NCI-H1092 treated with DMSO at 0.1 percent for 48 hours (cell line): ENCODE results near the gene ARHGEF11.

ENCODE experiments used
- DNase-seq: peaks from one replicate; lab custom pipeline; 2025; lab: John Stamatoyannopoulos, UW

Gene ARHGEF11

DNA sequence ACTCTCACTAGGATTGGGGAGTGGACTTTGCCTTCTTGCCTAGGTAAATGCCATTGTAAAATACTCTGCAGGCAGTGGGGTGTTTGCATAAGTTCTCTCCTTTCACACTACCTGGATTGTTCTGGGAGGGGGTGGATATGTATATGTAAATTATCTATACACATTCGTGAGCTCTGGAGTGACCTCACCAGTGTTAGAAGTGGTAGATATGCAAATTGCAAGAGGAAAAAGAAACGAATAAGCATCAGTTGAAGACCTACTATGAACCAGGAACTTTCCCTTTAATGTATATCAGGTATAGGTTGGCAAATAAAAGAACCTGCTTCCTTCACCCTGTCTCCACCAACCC, 1.5 kb upstream of the ARHGEF11 start:
- no peak for DNase-seq

DNA sequence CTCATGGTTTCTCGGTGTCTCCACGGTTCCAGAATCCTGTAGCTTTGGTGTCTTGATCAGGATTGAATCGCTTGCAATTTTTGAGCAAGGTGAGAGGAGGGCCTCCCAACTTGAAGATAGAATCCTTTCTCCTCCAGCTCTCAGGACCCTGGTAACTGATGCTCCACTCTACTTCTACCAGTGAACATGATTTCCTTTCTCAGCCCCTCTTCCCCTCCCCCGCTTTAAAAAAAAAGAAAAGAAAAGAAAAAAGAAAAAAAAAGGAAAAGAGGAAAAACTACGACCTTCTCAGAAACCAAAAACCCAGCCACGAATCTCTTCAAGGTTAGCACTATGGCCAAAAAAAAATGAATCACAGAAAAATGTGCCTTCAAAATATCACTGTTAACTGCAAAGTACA, 1.2 kb downstream of the ARHGEF11 start:
- no peak for DNase-seq

DNA sequence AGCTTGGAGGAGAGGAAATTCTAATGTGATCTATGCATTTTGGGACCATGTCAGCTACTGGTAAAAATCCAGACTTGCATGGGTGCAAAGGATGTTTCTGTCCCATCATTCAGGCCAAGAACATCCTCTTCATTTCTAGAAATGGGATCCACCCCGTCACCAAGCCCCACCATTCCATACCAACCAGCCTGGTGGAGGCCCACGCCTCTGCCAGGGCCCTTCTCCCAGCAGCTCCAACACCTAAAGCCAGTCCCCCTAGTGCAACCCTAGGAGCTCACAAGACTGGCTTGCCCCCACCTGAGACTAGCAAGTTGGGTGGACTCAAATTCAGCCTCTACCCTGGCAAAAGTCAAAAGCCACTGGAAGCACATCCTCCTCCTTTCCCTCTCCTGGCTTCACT, 1.9 kb downstream of the ARHGEF11 start:
- no peak for DNase-seq

DNA sequence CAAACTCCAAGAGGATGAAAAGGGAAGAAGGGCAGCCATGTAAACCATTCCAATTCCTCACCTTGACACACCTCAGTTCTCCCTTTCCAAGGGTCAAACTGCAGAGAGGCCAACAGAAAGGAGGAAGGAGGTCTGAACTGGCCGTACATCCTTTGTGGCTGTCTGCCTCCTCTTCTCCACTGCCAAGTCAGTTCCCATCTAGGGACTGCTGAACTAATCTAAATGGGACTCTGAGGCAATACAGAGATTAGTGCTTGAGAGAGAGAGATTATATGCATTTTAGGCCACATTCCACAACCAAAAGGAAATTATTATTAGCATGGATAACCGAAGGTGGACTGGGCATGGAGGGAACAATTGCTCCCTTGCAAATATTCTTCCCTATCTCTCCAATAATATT, 2.7 kb downstream of the ARHGEF11 start:
- DNase-seq, result no peak

DNA sequence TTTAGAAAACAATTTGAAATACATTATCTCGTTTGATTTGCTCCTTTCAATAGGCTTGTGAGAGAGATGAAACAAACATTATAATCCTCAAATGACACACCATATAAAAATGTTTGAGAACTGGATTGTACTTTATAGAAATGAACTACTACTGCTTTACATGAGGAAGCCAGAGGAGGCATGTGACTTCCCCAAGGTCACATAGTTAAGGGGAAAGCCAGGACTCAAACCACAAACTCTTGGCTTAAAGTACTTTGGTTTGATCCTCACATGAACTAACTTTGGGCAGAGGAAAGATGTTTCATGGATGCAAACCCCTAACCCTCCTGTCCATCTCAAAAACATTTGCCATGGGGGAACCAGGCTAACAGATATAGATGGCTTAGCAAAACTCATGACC, 4.7 kb downstream of the ARHGEF11 start:
- DNase-seq, result no peak

DNA sequence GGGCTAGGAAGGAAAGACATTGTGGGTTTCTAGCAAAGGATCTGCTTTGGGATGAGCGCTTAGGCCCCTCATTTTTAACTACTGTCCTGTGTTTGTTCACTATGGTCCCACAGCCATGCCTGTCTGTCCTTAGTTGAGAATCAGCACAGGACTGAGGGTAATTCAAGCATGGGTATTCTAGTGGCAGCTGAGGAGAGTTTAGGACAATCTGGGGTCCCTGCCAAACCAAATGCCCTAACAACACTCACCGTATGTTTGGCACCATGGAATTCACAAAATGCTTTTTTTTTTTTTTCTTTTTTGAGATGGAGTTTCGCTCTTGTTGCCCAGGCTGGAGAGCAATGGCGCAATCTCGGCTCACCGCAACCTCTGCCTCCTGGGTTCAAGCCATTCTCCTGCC, 10.4 kb downstream of the ARHGEF11 start:
- no peak for DNase-seq

DNA sequence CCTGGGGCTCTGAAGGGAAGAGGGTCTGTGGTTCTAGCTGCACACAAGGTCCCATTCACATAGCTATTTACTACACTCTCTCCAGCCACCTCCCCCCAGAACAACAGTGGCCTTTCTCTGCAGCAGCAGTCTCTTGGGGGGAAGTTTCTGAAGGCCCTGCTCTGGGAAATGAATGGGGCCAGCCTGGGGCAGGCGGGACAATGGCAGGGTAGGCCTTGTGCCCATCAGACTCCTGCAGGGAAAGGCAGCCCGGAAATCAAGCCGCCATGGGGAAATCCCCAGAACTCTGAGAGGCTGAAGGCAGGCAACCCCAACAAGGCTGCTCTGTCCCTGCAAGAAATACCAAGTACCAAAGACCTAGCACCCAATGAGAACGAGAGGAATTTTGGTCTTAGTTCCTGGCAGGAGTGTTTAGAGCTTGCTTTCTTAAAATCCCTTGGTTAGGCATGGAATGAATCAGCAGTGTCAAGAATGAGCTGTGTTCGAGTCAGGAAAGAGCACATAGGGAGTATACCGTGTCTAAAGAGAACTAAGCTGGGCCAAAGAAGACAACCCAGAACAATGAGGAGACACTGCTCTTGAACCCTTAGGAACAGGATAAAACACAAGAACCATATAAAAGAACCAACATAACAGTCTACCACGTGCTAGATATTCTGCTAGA, 11.3 kb downstream of the ARHGEF11 start:
- no peak for DNase-seq

DNA sequence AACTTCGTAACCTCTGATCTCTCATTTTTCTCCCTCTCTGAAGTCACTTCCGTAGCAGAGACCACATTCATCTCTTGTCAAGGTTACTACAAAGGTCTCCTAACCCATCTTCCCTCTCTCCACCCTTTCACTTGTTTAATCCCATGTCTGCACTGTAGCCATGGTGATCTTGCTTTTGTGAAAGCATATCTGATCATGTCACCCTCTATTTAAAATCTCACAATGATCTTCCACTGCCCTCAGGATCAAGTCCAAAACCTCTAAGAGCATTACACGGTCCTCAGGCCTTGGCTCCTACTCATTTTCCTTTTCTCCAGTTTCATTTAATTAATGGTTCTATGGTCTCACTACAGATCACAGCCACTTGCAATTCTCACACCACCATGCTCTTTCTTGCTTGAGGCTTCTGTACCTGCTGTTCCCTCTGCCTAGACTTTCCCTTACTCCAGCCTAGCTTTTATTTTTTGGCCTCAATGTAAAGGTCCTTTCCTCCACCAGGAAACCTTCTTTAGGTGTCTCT, 12.1 kb downstream of the ARHGEF11 start:
- DNase-seq, result no peak

DNA sequence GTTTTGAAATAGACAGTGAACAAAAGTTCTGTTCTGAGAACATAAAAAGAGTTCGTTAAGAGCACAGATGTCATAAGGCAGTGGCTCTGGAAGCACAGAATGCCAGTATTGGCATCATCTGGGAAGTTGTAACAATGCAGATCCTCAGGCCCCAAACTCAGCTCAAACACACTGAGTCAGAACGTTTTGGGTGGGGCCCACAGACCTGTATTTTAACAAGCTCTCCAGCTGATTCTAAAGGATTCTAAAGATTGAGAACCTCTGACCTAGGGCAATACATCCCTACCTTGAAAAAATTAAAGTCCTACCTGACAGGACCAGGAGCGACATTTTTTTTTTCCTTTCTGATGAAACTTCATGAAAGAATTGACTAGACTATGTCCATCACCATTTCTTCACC, 13.2 kb downstream of the ARHGEF11 start:
- DNase-seq, result no peak

DNA sequence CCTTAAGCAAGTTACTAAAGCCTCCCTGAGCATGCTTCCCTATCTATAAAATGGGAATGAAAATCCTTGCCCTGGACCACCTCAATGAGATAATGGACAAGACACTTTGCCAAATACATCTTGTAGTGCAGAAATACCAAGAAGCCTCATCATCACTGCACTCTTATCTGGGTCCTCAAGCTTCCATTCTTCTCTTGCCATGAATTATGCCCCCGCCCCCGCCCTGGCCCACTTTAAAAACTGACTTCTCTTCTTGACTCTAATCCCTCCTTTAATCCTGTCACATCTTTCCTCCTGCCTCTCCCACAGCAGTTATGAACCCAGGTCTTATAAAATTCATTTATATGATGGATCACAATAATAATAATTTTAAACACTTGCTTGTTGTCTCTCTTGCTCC, 14.8 kb downstream of the ARHGEF11 start:
- DNase-seq, result no peak

DNA sequence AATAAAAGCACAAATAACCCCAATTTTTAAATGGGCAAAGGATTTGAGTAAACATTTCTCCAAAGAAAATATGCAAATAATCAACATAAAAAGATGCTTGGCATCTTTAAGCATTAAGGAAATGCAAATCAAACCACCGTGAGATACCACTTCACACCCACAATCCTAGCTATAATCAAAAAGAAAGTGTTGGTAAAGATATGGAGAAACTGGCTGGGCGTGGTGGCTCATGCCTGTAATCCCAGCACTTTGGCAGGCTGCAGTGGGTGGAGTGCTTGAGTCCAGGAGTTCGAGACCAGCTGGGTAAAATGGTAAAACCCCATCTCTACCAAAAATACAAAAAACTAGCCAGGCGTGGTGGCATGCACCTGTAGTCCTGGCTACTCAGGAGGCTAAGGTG, 16.9 kb downstream of the ARHGEF11 start:
- no peak for DNase-seq

DNA sequence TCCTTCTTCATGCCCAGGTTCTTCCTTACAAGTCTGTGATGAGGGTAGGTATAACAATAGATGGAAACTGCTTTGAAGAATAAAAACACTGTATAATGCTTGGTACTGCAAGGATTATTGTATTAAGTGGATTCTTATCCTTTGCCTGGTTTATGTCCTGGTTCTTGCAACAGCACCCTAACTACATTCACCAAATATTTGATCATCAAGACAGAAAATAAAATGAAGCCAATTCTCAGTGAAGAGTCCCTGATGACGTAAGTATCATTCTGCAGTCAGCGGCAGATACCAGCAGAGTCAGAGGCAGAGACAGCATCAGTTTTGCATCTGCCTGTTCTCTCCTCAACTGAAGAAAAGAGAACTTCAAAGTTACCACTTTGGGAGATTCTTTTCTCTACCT, 19.7 kb downstream of the ARHGEF11 start:
- DNase-seq, result no peak

DNA sequence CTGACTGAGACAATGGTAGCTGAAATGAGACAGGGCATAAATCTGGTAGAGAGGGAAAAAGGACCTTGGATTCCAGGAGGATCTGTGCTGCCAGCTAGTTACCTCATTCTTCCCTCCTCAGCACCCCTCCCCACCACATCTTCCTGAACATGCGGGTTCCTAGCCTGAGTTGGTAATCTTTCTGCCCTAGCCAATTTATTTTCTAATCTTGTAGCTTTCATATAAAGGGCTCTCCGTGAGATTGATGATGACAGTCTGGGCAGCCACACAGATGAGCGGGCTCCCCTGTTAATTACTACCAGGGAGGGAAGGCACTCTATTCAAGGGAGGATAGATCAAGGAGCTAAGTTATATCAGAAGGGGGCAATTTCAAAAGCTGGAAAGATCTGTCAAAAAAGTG, 20.2 kb downstream of the ARHGEF11 start:
- no peak for DNase-seq

DNA sequence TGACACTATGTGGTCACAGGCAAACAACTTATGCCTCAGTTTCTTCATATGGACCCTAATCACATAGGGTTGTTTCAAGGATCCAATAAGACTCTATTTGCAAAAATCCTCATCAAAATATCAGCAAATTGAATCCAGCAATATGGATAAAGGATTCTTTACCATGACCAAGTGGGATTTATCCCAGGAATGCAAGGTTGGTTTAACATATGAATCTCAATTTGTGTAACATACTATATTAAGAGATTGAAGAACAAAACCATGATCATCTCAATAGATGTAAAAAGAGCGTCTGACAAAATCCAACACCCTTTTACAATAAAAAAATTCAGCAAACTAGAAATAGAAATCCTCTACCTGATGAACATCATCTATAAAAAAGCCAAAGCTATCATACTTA, 23.9 kb downstream of the ARHGEF11 start:
- DNase-seq, result no peak

DNA sequence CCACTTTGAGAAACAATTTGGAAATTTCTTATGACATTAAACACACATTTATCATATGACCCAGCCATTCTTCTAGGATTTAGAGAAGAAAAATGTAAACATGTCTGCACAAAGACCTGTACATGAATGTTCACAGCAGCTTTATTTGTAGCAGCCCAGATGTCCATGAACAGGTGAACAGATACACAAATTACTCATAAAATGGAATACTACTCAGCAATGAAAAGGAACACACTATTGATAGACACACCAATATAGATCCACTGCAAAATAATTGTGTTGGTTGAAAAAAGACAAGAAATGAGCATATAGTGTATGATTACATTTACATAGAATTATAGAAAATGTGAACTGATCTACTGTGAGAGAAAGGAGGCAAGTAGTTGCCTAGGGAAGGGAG, 26.1 kb downstream of the ARHGEF11 start:
- DNase-seq, result no peak

DNA sequence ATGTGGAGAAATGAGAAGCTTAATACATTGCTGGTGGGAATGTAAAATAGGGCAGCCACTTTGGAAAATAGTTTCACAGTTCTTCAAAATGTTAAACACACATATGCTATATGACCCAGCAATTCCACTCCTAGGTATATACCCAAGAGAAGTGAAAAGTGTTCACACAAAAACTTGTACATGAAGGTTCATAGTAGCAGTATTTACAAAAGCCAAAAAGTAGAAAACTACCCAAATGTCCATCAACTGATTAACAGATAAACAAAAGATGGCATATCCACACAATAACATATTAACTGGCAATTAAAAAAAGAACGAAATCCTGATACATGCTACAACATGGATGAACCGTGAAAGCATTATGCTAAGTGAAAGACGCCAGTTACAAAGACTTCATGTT, 33.7 kb downstream of the ARHGEF11 start:
- DNase-seq, result no peak

DNA sequence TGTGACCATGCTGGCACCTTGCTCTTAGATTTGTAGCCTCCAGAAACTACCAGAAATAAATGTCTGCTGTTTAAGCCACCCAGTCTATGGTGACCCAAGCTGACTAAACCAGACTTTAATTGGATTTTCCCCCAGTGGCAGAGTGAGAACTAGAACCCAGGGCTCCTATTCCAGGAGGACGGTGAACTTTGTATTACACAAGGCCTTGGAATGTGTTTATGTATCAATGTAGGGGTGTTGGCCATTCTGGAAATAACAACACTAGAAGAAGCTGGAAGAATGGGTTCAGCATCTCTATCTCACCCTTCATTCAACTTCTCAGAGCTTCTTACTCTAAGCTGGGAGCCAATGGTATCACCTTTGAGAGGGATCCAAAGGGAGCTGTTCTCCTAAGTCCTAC, 37.0 kb downstream of the ARHGEF11 start:
- DNase-seq, result no peak

DNA sequence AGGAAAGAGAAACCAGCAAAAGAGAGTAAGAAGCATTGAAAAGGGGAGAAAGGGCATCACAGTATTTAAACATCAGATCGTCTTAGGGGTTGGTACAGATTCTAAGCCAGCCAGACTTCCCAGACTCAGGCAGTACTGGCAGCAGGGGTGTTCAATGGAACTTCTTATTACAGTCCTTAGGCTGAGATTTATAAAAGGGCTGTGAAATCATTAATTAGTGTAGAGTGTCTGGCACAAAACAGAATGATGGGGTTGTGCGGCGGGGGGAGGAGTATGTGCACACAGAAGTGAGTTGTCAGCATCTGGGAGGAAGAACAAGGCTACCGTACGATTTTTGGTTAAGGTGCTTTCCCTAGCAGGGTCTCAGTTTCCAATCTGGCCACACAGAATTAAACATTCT, 38.2 kb downstream of the ARHGEF11 start:
- DNase-seq, result no peak

DNA sequence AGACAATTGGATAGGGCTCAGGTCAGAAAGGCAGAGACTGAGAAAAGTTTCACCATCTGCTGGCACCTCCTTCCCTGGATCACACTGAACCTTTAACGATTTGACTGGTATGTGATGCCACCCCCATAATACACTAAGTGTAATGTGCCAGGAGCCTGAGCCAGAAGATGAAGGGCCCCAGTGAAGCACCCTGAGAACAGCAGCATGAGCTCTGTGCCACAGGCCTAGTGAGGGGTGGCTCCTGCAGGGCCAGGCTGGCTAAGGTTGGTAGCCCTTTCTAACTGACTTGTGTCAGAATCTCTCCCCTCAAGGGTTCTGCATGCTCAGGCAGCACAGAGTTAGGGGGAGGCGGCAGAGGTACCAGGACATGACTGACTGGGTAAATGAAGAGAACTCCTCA, 38.9 kb downstream of the ARHGEF11 start:
- DNase-seq, result no peak

DNA sequence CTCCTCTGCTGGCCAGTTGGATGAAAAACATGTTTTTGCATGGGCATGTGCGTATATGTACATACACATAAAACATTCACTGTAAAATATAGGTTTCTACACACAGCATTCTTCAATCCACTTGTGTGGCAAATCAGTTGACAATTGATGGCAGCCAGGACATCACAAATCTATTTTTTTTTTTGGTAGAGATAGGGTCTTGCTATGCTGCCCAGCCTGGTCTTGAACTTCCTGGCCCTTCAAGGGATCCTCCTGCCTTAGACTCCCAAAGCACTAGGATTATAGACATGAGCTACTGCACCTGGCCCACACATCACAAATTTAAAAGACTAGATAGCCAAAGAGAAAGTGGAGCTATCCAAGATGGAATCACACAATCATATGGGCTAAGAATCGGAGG, 39.6 kb downstream of the ARHGEF11 start:
- DNase-seq, result no peak

DNA sequence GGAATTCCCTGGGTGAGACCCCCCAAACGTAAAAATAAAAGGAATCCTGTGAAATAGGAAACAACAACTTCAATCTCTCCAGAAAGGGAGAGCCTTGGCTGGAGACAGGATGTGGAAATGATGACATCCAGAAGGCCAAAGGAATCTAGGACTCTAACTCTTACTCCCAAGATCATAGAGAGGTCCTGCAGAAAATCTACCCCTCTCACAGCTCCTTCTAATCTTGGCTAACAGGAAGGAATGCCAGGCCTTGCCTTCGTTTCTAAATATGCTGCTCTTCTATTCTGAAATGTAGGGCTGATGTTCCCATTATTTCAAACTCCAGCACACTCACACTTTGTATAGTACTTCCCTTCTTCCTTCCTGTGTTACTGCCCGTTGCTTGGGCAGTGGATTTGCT, 40.7 kb downstream of the ARHGEF11 start:
- no peak for DNase-seq

DNA sequence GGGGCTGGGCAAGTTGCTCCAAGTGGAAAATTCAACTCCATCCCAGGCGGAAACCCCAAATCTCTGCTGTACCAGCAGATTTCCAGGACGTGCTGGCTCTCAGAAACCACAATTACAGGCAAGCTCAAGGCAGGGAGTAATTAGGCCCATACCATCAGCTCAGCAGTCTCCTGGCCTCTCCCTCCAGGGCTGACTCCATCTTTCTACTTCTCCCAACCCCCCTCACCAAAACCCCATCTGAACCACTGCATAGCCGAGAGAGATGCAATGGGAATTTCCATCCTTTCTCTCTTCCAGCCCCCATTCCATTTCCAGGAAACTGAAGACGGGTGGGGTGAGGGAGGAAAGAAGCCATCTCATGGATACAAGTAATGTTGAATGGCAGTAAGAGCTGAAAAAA, 41.2 kb downstream of the ARHGEF11 start:
- DNase-seq, result no peak

DNA sequence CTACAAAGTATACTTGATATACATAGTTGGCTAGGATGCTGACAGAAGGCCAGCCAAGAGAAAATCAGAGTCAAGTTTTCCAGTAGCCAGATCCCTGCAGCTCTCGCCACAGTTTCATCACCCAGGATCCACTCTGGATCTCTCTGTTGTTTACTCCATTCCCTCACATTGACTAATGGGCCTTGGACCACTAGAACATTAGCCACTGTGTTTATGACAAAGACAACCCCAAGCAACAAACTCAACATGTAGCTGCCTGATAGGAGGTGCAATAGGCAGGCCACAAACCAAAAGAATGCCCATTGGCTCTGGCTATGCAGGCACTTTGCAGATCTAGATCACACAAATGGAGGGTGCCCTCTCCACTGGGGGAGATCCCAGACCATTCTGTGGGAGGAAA, 44.2 kb downstream of the ARHGEF11 start:
- no peak for DNase-seq

DNA sequence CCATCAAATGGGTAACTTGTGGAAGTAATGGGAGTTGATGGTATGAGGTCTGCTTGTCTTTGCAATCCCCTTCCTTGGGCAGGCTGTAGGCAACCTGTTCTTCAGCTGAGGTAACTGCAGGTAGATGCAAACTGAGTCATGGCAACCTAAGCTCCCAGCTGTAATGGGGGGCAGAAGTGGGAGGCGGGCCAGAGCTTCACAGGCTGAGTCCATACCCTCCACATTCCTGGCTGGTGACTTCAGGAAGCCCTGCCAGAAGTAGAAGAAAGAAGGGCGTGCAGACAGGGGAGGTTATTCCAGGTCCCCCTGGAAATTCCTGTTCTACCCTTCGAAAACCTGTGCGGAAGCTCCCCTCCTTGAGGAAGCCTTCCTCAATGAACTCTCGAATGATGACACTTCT, 44.9 kb downstream of the ARHGEF11 start:
- DNase-seq, result no peak
